Tibial nerve (tissue), 4 donors: ENCODE data around the gene ZNF653. TPM values are rescaled to one million over a fixed set of nuclear protein-coding genes. Genes with fewer than 3 reads are reported as not detected.
A peak's percentile ranks its signal among the peaks of the same experiment; 100 is the strongest.

Experiments
- DNase-seq, 2 donors: peaks; one replicate each; pipeline ENCODE4 v3.0.0-alpha.2; 2019; ENCODE audit warnings: low spot score in 2 of 2
- H3K27ac ChIP-seq, 4 donors: fragments of 200-600 bp; sonication (generic) in 3 of 4; one replicate each; pipeline ENCODE4 v1.5.1; 2017 to 2019; ENCODE audit warnings: mild to moderate bottlenecking in 1 of 4
- H3K27me3 ChIP-seq, 2 donors: fragments of 200-600 bp; sonication (generic) in 1 of 2; one replicate each; pipeline versions ENCODE4 v1.5.1 to v1.6.0; 2017 to 2019
- H3K36me3 ChIP-seq, 3 donors: fragments of 200-600 bp; sonication (generic); one replicate each; pipeline ENCODE4 v1.5.1; 2018 to 2019
- H3K4me1 ChIP-seq, 4 donors: fragments of 200-600 bp; sonication (generic) in 3 of 4; one replicate each; pipeline ENCODE4 v1.5.1; 2017 to 2019
- H3K4me3 ChIP-seq, 4 donors: fragments of 200-600 bp; sonication (generic) in 3 of 4; one replicate each; pipeline ENCODE4 v1.5.1; 2017 to 2019; ENCODE audit warnings: mild to moderate bottlenecking in 1 of 4, moderate library complexity in 1 of 4
- H3K9me3 ChIP-seq, 4 donors: fragments of 200-600 bp; sonication (generic) in 3 of 4; one replicate each; pipeline ENCODE4 v1.5.1; 2017 to 2019
- CTCF ChIP-seq, 5 experiments: fragments of 200-600 bp in 3 of 5; fragments of 450-650 bp in 2 of 5; sonication (generic) in 3 of 5; IDR thresholded peaks; one replicate each; pipeline ENCODE4 v1.5.1; 2016 to 2019; ENCODE audit warnings: antibody characterized with exemption in 5 of 5, mild to moderate bottlenecking in 3 of 5, moderate library complexity in 2 of 5
- EP300 ChIP-seq, 2 donors: sonication (generic); formaldehyde crosslinking; IDR thresholded peaks; one replicate each; pipeline ENCODE4 v1.6.1; 2017; ENCODE audit warnings: antibody characterized with exemption in 2 of 2, mild to moderate bottlenecking in 1 of 2
- POLR2A ChIP-seq, 2 donors: fragments of 450-650 bp; IDR thresholded peaks; one replicate each; pipeline ENCODE4 v1.6.1; 2017; ENCODE audit warnings: antibody characterized with exemption in 2 of 2, mild to moderate bottlenecking in 2 of 2, moderate library complexity in 2 of 2
- WGBS, 2 donors: methylation state at CpG; one replicate each; pipeline ENCODE4 v1.1.5; 2018; 5-methylcytosine and 5-hydroxymethylcytosine counted together
- total RNA-seq, 4 donors: library from RNA; depleted of rRNA; stranded (reverse); fragments of >200 nt; gene quantifications; one replicate each; pipeline ENCODE4 v1.1.0, GENCODE V29; 2016

ZNF653 gene
- total RNA-seq, 4 donors from 2014 or later: 7.2 to 22.9 (median 11.7) TPM

DNA sequence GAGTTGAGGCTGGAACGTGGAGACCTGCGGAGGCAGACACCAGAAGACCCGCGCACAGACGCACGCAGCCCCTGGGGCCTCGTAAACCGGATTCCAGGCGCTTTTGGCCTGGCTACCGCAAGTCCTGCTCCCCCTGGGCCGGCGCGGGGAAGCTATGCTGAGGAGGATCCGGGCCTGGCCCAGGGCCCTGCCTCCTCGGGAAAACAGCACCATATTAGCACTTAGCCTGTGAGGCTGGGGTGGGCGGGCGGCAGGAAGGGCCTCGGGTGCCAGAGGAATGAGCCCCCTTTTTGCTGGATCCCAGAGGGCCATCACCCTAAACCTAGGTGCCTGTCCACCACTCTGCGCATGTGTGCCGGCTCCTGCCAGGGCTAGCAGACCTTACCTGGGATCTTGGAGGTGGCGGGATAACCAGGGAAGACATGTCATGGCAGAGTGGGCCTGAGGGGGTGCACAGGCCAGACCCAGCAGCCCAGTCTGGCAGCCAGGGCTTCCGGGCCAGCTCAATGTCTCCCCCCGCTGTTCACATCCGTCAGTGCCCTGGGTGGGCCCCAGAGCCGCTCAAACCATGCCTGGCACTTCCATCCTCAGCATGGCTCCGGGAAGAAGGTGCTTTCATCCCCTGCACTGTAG, 46.1 kb upstream of the ZNF653 start:
- TF ChIP-seq POLR2A (IDR thresholded peaks at IDR 0.05): no peak
- no peak for TF ChIP-seq CTCF (IDR thresholded peaks at IDR 0.05)
- TF ChIP-seq EP300 (IDR thresholded peaks at IDR 0.05): no peak
- H3K27ac ChIP-seq: peak overlapping the region in 3 of 4 donors; percentile 25 to 66 (median 34)
- H3K36me3 ChIP-seq: peaks cover 0 to 71% (median 10%) of the 10 kb centered on the region in 3 donors
- H3K9me3 ChIP-seq: no peaks in the 10 kb centered on the region
- DNase-seq: no peak
- H3K27me3 ChIP-seq: no peaks in the 10 kb centered on the region
- H3K4me1 ChIP-seq: peaks cover 0 to 16% (median 0%) of the 10 kb centered on the region in 4 donors
- H3K4me3 ChIP-seq: no peak overlapping the region
- 58 to 81% methylated on average over 23 to 25 of the region's 26 CpGs for WGBS, 2 donors

- no peak overlapping the region for H3K27ac ChIP-seq
- 90 to 92% methylated on average over 8 of the region's 8 CpGs for WGBS, 2 donors
- TF ChIP-seq CTCF (IDR thresholded peaks at IDR 0.05) (no peak), EP300 (IDR thresholded peaks at IDR 0.05) (no peak), POLR2A (IDR thresholded peaks at IDR 0.05) (no peak)
- no peak overlapping the region for H3K4me3 ChIP-seq
- H3K9me3 ChIP-seq: no peaks in the 10 kb centered on the region
- no peak for DNase-seq
- H3K4me1 ChIP-seq: peaks cover 0 to 8% (median 0%) of the 10 kb centered on the region in 4 donors
- H3K36me3 ChIP-seq: peaks cover 0 to 58% (median 10%) of the 10 kb centered on the region in 3 donors
- no peaks in the 10 kb centered on the region for H3K27me3 ChIP-seq
Measured at GRCh38 chr19:11550265-11550664, 44.6 kb upstream of the ZNF653 start.

DNA sequence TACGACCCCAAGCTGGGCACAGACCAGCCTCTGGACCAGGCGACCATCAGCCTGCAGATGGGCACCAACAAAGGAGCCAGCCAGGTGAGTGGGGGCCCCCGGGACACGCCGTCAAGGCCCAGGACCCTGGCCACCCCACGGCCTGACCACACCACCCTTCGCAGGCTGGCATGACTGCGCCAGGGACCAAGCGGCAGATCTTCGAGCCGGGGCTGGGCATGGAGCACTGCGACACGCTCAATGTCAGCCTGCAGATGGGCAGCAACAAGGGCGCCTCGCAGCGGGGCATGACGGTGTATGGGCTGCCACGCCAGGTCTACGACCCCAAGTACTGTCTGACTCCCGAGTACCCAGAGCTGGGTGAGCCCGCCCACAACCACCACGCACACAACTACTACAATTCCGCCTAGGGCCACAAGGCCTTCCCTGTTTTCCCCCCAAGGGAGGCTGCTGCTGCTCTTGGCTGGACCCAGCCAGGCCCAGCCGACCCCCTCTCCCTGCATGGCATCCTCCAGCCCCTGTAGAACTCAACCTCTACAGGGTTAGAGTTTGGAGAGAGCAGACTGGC, 43.8 kb upstream of the ZNF653 start:
- Histone ChIP-seq H3K27ac (no peak overlapping the region), H3K9me3 (no peaks in the 10 kb centered on the region), H3K36me3 (peaks cover 0 to 50% (median 9%) of the 10 kb centered on the region in 3 donors), H3K4me1 (peaks cover 0 to 8% (median 0%) of the 10 kb centered on the region in 4 donors), H3K4me3 (no peak overlapping the region), H3K27me3 (no peaks in the 10 kb centered on the region)
- 88 to 92% methylated on average over 19 to 24 of the region's 24 CpGs for WGBS, 2 donors
- TF ChIP-seq POLR2A (IDR thresholded peaks at IDR 0.05): no peak
- no peak for TF ChIP-seq CTCF (IDR thresholded peaks at IDR 0.05)
- no peak for TF ChIP-seq EP300 (IDR thresholded peaks at IDR 0.05)
- no peak for DNase-seq

DNA sequence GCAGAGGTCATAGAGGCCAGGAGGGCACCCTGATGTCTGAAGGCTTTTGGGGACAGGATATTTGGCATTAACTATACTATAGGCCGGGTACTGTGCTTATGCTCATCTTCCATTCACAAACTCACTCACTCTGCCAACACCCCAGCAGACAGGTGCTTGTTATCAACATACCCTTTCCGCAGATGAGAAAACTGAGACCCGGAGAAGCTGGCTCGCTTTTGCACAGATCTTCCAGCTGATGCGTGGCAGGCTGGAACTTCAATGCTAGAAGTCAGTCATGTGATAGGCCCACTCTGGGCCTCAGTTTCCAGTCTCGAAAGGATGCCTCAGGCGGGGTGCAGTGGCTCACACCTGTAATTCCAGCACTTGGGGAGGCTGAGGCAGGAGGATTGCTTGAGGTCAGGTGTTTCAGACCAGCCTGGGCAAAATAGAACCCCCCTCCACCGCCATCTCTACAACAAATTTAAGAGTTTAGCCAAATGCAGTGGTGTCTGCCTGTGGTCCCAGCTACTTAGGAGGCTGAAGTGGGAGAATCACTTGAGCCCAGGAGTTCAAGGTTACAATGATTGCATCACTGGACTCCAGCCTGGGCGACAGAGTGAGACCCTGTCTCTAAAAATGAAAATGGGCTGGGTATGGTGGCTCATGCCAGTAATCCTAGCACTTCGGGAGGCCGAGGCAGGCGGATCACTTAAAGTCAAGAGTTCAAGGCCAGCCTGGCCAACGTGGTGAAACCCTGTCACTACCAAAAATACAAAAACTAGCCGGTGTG, 42.5 kb upstream of the ZNF653 start:
- TF ChIP-seq EP300 (IDR thresholded peaks at IDR 0.05) (no peak), POLR2A (IDR thresholded peaks at IDR 0.05) (no peak), CTCF (IDR thresholded peaks at IDR 0.05) (no peak)
- no peak overlapping the region for H3K4me3 ChIP-seq
- no peak overlapping the region for H3K27ac ChIP-seq
- WGBS, 2 donors: 87 to 91% methylated on average over 14 of the region's 14 CpGs
- no peaks in the 10 kb centered on the region for H3K27me3 ChIP-seq
- H3K36me3 ChIP-seq: peaks cover 0 to 37% (median 0%) of the 10 kb centered on the region in 3 donors
- H3K9me3 ChIP-seq: no peaks in the 10 kb centered on the region
- DNase-seq: no peak
- H3K4me1 ChIP-seq: peaks cover 0 to 8% (median 0%) of the 10 kb centered on the region in 4 donors

DNA sequence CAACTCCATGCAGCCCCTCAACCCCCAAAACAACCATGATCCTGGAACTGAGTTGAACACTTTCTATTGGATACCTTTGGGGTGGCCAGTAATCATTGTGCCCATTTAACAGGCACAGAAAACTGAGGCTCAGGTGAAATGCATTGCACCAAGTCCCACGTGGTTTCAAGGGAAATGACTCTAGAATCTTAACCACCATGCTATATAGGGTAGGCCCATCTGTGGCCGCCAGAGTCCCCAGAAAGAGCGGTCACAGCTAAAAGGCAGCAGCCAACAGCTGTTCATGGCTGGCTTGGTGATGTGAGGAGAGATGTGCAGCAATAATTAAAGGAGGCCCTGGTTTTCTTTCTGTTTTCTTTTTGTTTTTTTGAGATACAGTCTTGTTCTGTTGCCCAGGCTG, 35.6 kb upstream of the ZNF653 start:
- no peak for TF ChIP-seq EP300 (IDR thresholded peaks at IDR 0.05)
- TF ChIP-seq POLR2A (IDR thresholded peaks at IDR 0.05): no peak
- TF ChIP-seq CTCF (IDR thresholded peaks at IDR 0.05): no peak
- H3K9me3 ChIP-seq: no peaks in the 10 kb centered on the region
- no peak overlapping the region for H3K27ac ChIP-seq
- 75 to 80% methylated on average over 3 of the region's 3 CpGs for WGBS, 2 donors
- no peak overlapping the region for H3K4me3 ChIP-seq
- no peak for DNase-seq
- H3K4me1 ChIP-seq: peaks cover 0 to 22% (median 8%) of the 10 kb centered on the region in 4 donors
- no peaks in the 10 kb centered on the region for H3K36me3 ChIP-seq
- peaks cover 0 to 22% of the 10 kb centered on the region in 2 donors for H3K27me3 ChIP-seq
